GM12875 (cell line): Measurements from ENCODE around the gene PRDM2.
A peak's percentile ranks its signal among the peaks of the same experiment; 100 is the strongest.

Experiments used
- H3K4me3 ChIP-seq: one replicate; pipeline ENCODE4 v1.5.1; 2011; ENCODE audit warnings: low read depth, low read length, control low read depth
- TF ChIP-seq, protein P1 (sequence below): IDR thresholded peaks from 2 replicates; pipeline ENCODE4 v1.5.1; 2011; ENCODE audit warnings: low read depth, mild to moderate bottlenecking, control low read depth, inconsistent platforms, low read length, moderate library complexity, borderline replicate concordance; ENCODE audit not compliant: insufficient read depth

The PRDM2 gene

DNA sequence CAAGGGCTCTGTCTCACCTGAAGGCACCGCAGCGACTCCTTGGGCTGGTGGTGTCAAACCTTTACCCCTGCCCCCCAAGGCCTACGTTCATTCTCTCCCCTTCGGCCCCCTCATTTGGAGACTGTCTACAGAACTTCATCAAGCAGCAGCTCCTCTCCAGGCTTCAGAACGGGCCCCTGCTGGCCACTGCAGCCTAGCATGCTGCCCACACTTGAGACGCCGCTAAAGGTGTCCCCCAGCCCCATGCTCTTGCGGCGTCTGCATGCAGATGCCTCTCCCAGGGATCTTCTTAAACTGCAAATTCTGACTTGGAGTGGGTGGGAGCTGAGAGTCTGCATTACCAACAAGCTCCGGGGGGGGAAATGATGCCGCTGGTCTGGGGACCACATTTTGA lies 104.2 kb downstream of the PRDM2 start:
- no peak overlapping the region for H3K4me3 ChIP-seq
- TF ChIP-seq, protein P1, sequence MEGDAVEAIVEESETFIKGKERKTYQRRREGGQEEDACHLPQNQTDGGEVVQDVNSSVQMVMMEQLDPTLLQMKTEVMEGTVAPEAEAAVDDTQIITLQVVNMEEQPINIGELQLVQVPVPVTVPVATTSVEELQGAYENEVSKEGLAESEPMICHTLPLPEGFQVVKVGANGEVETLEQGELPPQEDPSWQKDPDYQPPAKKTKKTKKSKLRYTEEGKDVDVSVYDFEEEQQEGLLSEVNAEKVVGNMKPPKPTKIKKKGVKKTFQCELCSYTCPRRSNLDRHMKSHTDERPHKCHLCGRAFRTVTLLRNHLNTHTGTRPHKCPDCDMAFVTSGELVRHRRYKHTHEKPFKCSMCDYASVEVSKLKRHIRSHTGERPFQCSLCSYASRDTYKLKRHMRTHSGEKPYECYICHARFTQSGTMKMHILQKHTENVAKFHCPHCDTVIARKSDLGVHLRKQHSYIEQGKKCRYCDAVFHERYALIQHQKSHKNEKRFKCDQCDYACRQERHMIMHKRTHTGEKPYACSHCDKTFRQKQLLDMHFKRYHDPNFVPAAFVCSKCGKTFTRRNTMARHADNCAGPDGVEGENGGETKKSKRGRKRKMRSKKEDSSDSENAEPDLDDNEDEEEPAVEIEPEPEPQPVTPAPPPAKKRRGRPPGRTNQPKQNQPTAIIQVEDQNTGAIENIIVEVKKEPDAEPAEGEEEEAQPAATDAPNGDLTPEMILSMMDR = no peak

DNA sequence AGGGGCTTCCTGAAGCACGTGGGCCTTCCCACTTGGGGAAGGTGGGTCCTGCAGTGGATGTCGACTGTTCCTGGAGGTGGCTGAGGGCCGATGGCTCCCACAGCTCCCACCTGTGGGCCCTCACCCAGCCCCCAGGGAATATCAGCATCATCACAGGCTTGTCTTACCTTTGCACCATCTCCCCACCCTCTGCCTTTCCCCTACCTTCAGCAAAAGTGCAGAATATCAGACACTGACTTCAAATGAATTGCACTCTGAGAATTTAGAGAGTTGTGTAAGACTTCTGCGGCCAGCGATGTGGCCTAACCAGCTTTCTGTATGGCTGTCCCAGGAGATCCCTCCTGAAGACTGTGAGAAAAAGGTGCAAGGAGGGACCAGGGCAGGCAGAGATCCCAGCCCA lies 105.4 kb downstream of the PRDM2 start:
- no peak overlapping the region for H3K4me3 ChIP-seq
- TF ChIP-seq, protein P1 = no peak

DNA sequence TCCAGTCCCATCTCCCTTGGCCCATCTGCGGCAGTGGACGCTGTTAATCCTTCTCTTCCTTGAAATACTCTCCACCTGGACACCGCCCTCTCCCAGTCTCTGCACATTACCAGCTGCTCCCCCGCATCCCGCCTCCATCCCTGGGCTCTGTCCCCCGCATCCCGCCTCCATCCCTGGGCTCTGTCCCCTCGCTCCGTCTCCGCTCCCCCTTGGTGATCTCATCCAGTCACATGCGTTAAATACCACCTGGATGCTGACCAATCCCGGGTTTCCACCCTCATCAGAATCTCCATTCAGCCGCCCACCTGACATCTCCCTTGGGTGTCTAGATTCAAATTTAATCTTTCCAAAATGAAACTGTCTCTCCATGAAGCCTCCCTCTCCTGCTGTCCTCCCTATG lies 106.1 kb downstream of the PRDM2 start:
- no peak overlapping the region for H3K4me3 ChIP-seq
- TF ChIP-seq, protein P1 = no peak

DNA sequence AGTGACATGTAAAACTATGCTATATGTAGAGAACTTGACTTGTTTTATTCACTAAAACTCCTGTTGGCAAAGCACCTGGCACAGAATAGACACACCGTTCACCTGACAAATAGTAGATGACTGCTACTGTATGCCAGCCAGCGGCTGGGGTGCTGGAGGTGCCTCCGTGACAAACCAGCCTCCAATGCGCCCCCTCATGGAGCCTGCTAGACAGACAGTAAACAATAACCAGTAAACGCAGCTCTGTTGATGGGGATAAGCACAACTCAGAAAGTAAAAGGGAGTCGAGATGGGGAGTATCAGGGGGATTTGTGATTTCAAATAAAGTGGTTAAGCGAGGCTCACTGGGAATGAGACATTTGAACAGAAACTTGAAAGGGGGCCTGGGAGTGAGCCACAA lies 107.2 kb downstream of the PRDM2 start:
- no peak overlapping the region for H3K4me3 ChIP-seq
- TF ChIP-seq, protein P1 = peak; percentile 40; the same call in 1 of the 2 replicates

DNA sequence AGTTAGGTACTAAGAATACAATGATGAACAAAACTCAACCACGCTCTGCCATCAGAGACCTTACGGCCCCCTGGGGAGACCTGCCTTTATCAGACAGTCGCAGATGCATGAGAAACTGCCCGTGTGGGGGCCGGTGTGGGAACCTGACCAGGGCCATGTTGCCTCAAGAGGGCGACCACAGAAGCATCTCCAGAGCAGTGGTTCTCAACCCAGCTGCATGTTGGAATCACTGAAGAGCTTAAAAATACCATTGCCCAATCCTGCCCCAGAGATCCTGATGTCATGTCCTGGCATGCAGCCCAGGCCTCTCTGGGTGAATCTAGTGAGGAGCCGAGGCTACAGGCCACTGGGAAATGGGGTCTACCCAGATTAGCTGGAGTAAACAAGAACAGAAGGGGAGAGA lies 108.7 kb downstream of the PRDM2 start:
- H3K4me3 ChIP-seq = no peak overlapping the region
- TF ChIP-seq, protein P1 = no peak

DNA sequence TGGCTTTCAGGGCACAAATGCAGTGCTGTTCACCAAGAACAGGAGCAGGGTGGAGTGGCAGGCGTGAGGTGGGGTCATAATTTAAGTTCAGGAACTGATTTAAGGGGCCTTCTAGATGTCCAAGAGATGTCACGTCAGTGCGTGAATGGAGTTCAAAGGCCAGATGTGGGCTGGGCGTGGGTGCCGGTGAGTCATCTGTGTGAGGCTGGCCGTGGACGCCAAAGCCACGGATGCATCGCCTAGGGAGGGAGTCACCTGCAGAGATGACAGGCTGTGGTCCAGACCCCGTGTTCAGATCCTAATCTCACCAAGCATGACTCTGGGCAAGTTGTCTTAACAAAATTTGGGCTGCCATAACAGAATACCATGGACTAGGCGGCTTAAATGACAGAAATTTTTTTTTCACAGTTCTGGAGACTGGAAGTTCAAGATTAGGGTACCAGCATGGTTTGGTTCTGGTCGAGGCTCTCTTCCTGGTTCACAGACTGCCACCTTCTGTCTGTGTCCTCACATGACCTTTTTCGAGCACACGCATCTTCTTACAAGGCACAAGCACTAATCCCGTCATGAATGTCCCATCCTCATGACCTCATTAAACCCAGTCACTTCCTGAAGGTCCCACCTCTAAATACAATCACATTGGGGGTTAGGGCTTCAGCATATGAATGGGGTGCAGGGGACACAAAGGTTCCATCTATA lies 109.6 kb downstream of the PRDM2 start:
- H3K4me3 ChIP-seq = no peak overlapping the region
- TF ChIP-seq, protein P1 = no peak
